ENCODE data around the gene OR8H3. TPM values are rescaled to one million over a fixed set of nuclear protein-coding genes. Genes with fewer than 3 reads are reported as not detected.

Gene OR8H3
- total and polyA plus RNA-seq, 2 of the 13 experiments (the other 11 are each of a cell fraction or from before 2014, with no cell fraction given), result not detected

- in situ Hi-C loops (cut with HindIII; ENCODE audit: extremely low pct_ligation_motif_present, low pct_unique_long_range_greater_than_20kb), result no loop called here
- FAIRE-seq, result no peak
- BruUV-seq (replicated peaks), result no TSS peak
Measured at GRCh38 chr11:56151376-56151775, 29.2 kb downstream of the OR8H3 start.

More at GRCh38 chr11:56151376-56151775, 29.2 kb downstream of the OR8H3 start:
- no peak overlapping the region for H3K4me3 ChIP-seq (replicated peaks in 1 of 3; ENCODE audit: insufficient read depth in 1 of 3, low read depth in 2 of 3, low read length in 3 of 3)
- ATAC-seq, result no peak
- no peak for TF ChIP-seq THRA (CRISPR knock-in tag; IDR thresholded peaks at IDR 0.05; ENCODE audit: borderline replicate concordance)
- no peak for TF ChIP-seq THAP8 (CRISPR knock-in tag; IDR thresholded peaks at IDR 0.05; ENCODE audit: borderline replicate concordance)
- TF ChIP-seq ZNF83 (CRISPR knock-in tag; IDR thresholded peaks at IDR 0.05; ENCODE audit: borderline replicate concordance), result no peak
- no peak for TF ChIP-seq ATF6 (CRISPR knock-in tag; conservative IDR thresholded peaks at IDR 0.05)
- H2AFZ ChIP-seq (ENCODE audit: low read length), result no peak overlapping the region
- H3K36me3 ChIP-seq (replicated peaks in 1 of 2; ENCODE audit: control insufficient read depth in 1 of 2, insufficient read depth in 2 of 2, low read length in 2 of 2), result no peaks in the 10 kb centered on the region
- ChIA-PET CTCF (ENCODE audit: low intra/inter-chr PET ratio, low total read pairs) (no interaction called here), POLR2A (no interaction called here)
- H4K20me1 ChIP-seq (ENCODE audit: insufficient read depth, low read length), result no peaks in the 10 kb centered on the region
- no peak overlapping the region for H3K27ac ChIP-seq (ENCODE audit: extremely low read length, insufficient read depth, low read length)
- no peak for DNase-seq (ENCODE audit: low spot score)
- WGBS (ENCODE audit: low lambda C conversion rate), result 8% methylated on average over 1 of the region's 1 CpG
- H3K9ac ChIP-seq (ENCODE audit: insufficient read depth, low read depth, low read length), result no peak overlapping the region
- H3K4me1 ChIP-seq (ENCODE audit: insufficient read depth, low read length), result no peaks in the 10 kb centered on the region
- H3K27me3 ChIP-seq (ENCODE audit: control insufficient read depth in 1 of 2, insufficient read depth in 2 of 2, low read length in 2 of 2), result no peaks in the 10 kb centered on the region
- peaks cover 87% of the 10 kb centered on the region for H3K9me3 ChIP-seq (ENCODE audit: low read length)
- no peaks in the 10 kb centered on the region for H3K79me2 ChIP-seq (ENCODE audit: insufficient read depth, low read length)
- intact Hi-C loops (cut with micrococcal nuclease; ENCODE audit: unreplicated experiment), result loop anchor here (10.0 kb wide), 1 partner anchor 53 kb away; no protein-coding TSS in a partner anchor
- no peak overlapping the region for H3K4me2 ChIP-seq (ENCODE audit: low read depth, low read length)

Measured in HepG2 (cell line).